ENCODE measurements around the gene TSPAN18.

TSPAN18 gene

GRCh38 chr11:44755556-44756523 is 29.1 kb downstream of the TSPAN18 start:
- no peak overlapping the region for H3K27ac ChIP-seq
- DNase-seq (ENCODE audit: low read depth, low spot score): no peak

- H3K27ac ChIP-seq: no peak overlapping the region
- no peak for DNase-seq (ENCODE audit: low read depth, low spot score)
These were observed 32.2 kb downstream of the TSPAN18 start for GRCh38 chr11:44758983-44759382.

DNA sequence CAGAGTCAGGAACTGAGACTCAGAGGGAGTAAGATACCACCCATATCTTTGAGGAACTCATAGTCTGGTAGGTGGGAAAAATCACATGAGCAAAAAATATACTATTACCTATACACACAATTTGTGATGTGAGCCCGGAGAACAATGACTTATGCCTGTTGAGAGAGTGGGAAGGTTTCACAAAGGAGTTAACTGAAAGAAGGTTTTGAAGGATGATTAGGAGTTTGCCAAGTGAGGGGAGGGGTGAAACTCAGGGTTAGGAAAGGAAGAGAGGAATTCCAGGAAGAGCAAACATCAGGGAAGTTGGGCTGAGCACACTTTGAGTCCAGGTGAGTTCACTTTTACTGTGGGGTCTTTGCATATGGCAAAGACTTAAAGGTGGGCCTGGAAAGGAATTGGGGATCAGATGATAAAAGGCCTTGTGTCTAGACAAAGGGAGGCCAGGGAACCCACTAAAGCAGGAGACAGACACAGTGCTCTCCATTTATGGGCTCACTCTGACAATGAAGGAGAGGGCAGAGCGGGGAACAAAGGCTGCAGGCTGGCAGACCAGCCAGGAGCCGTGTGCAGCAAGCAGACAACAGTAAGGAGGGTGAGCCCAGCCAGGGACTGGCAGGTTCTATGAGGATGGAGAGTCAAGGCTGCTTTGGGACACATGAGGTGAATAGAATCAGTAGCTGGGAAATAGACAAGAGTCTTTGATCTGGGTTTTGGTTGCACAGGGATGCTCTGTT is 33.1 kb downstream of the TSPAN18 start:
- DNase-seq (ENCODE audit: low read depth, low spot score): no peak
- no peak overlapping the region for H3K27ac ChIP-seq

DNA sequence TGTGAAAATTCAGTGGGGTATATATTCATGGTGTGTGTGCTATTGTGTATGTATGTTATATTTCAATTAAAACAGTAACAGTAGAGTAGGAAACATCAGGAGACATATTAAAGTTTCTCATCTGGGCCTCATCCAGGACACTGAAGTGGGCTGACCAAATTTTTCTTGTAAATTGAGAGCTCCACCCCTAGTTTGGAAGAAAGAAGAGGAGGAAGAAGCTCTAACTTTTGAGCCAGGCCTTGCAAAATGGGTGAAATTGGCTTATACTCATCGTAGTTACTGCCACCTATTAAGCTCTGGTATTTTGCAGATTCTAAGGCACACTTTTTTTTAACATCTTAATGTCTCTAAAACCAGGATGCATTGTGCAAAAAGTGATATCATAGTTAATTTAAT is 33.7 kb downstream of the TSPAN18 start:
- H3K27ac ChIP-seq: no peak overlapping the region
- DNase-seq (ENCODE audit: low read depth, low spot score): no peak

GRCh38 chr11:44760917-44761550 is 34.3 kb downstream of the TSPAN18 start:
- peak; percentile 44 for DNase-seq (ENCODE audit: low read depth, low spot score)
- H3K27ac ChIP-seq: no peak overlapping the region

DNA sequence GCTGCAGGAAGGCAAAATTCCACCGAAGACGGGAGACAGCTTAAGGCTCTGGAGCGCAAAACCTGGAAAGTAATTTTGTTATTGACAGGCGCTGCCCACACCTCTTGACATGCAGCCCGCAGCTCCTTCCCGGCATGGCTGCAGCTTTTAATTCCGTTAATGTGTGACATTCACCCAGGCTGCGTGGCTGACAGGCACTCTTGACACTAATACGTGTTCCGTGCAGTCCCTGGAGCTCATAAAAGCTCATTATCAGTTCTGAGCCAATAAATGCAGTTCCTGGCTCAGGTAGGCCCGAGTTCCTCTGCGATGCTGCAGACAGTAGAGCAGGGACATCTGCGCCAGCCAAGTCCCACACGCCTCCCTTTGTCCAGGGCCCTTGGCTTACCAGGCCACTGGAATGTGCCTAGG is 34.8 kb downstream of the TSPAN18 start:
- no peak overlapping the region for H3K27ac ChIP-seq

GRCh38 chr11:44763121-44763820 is 36.5 kb downstream of the TSPAN18 start:
- no peak for DNase-seq (ENCODE audit: low read depth, low spot score)
- no peak overlapping the region for H3K27ac ChIP-seq

More for the DNA sequence above, 34.8 kb downstream of the TSPAN18 start:
- no peak for DNase-seq (ENCODE audit: low read depth, low spot score)

GRCh38 chr11:44764583-44764982 is 37.8 kb downstream of the TSPAN18 start:
- H3K27ac ChIP-seq: no peak overlapping the region
- no peak for DNase-seq (ENCODE audit: low read depth, low spot score)

GRCh38 chr11:44765026-44765595 is 38.3 kb downstream of the TSPAN18 start:
- no peak for DNase-seq (ENCODE audit: low read depth, low spot score)
- no peak overlapping the region for H3K27ac ChIP-seq

DNA sequence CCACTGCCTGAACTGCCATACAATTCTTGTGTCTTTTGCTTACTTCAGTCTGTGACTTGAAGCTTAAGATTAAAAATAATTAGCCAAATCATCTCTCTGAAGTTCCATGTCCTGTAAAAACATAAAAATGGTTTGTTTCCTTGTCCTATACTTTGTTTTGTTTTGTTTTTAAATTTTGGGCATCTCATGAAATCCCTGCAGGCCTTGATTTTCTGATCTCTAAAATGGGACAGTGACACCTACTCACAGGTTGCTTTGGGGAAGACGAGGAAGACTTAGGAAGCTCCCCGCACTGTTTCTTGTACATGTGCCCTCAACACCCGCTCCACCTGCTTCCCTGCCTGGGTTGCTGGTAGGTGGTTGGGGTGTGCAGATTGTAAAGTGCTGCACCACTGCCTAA is 38.9 kb downstream of the TSPAN18 start:
- no peak for DNase-seq (ENCODE audit: low read depth, low spot score)
- H3K27ac ChIP-seq: no peak overlapping the region

- H3K27ac ChIP-seq: no peak overlapping the region
- no peak for DNase-seq (ENCODE audit: low read depth, low spot score)
These were observed 39.6 kb downstream of the TSPAN18 start for GRCh38 chr11:44766112-44766971.

DNA sequence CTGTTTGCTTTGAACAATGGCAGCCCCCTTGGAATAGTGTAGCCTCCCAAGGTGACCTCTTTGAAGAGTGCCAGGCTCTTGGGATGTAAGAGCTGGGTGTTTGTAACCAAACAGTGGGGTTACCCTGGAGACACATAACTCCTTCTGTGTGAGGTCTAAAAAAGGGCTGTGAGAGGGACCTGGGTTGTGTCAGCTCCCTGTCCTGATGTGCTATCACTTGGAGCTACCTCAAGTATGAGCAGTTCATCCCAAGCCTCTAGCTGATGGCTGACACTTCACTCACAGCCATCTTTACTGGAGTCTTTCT is 40.2 kb downstream of the TSPAN18 start:
- DNase-seq (ENCODE audit: low read depth, low spot score): no peak
- no peak overlapping the region for H3K27ac ChIP-seq

- DNase-seq (ENCODE audit: low read depth, low spot score): no peak
These were observed 40.7 kb downstream of the TSPAN18 start for GRCh38 chr11:44767421-44767820.

GRCh38 chr11:44770401-44770800 is 43.6 kb downstream of the TSPAN18 start:
- DNase-seq (ENCODE audit: low read depth, low spot score): no peak
- H3K27ac ChIP-seq: no peak overlapping the region

More at GRCh38 chr11:44767421-44767820, 40.7 kb downstream of the TSPAN18 start:
- no peak overlapping the region for H3K27ac ChIP-seq

- no peak for DNase-seq (ENCODE audit: low read depth, low spot score)
- no peak overlapping the region for H3K27ac ChIP-seq
These were observed 44.5 kb downstream of the TSPAN18 start for GRCh38 chr11:44771252-44771734.

- H3K27ac ChIP-seq: no peak overlapping the region
- DNase-seq (ENCODE audit: low read depth, low spot score): no peak
These were observed 45.1 kb downstream of the TSPAN18 start for GRCh38 chr11:44771841-44772240.

- no peak overlapping the region for H3K27ac ChIP-seq
- DNase-seq (ENCODE audit: low read depth, low spot score): no peak
These were observed 46.7 kb downstream of the TSPAN18 start for GRCh38 chr11:44773351-44773965.

GRCh38 chr11:44774108-44774507 is 47.3 kb downstream of the TSPAN18 start:
- no peak overlapping the region for H3K27ac ChIP-seq
- DNase-seq (ENCODE audit: low read depth, low spot score): no peak

GRCh38 chr11:44774731-44775130 is 48.0 kb downstream of the TSPAN18 start:
- no peak for DNase-seq (ENCODE audit: low read depth, low spot score)
- H3K27ac ChIP-seq: no peak overlapping the region

All from epithelial cell of prostate (primary cell).